Urothelium cell line (cell line): Measurements from ENCODE around the gene CEACAM20.
"Not testable (repeated sequence)": the region's sequence is repeated elsewhere in the genome, so short reads cannot be mapped to it uniquely, and the experiment has no call there.

Experiments used
- DNase-seq: peaks from one replicate; pipeline ENCODE4 v3.0.0; 2011; ENCODE audit warnings: low spot score, mixed read lengths
- FAIRE-seq: peaks from 2 replicates; lab custom pipeline; 2011; peaks lifted over from hg19 to GRCh38; lab: Jason Lieb, UNC

The CEACAM20 gene

DNA sequence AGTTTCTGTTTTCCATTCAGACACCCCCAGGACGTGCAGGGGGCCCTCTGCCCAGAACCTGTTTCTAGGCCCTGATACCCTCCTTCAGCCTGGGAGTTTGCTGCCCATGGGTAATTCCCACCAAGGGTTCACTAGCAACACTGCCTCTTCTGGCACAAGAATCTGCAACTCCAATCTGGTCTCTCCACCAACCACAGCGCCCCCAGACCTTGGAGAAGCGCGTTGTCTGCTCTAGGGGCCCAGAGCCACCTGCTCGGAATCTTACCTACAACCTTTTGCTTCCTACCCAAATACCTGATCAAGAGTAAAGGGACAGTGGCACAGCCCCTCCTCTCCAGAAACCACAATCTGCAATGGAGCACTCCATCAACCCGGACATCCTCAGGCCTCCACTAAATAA is 29.9 kb downstream of the CEACAM20 start:
- DNase-seq: no peak
- no peak for FAIRE-seq

DNA sequence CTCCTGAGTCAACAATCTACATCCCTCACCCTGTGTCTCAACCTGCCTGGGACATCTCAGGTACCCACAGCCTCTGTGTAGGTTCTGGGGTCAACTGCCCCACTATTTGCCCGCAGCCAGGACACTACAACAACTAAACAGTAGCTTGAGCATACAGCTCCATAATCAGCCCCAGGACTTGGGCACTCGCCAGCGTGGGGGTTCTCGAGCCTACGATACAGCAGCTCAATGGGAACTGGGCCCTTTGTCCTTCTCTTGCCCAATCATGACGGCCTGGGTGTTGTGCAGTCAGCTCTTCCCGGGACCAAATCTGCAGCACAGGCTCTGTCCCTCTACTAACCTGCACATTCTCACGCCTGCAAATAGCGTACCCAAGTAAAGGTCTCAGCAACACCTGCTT is 30.5 kb downstream of the CEACAM20 start:
- FAIRE-seq (no peak), DNase-seq (no peak)

DNA sequence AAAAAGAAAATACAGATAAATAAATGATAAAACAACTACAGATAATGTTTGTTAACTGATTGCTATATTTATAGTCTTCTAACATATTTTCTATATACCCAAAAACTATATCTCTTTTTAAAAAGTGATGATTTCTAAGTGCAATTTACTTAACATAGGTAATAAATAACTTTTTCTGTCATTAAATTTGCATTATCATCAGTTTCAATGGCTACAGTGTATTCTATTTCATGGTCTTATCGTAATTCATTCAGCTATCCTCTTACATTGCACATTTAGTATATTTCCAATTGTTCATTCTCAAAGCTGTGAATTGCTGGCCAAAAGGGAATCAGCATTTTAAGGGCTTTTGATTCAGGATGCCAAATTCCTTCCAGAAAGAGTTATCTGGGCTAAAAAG is 32.8 kb downstream of the CEACAM20 start:
- no peak for FAIRE-seq

DNA sequence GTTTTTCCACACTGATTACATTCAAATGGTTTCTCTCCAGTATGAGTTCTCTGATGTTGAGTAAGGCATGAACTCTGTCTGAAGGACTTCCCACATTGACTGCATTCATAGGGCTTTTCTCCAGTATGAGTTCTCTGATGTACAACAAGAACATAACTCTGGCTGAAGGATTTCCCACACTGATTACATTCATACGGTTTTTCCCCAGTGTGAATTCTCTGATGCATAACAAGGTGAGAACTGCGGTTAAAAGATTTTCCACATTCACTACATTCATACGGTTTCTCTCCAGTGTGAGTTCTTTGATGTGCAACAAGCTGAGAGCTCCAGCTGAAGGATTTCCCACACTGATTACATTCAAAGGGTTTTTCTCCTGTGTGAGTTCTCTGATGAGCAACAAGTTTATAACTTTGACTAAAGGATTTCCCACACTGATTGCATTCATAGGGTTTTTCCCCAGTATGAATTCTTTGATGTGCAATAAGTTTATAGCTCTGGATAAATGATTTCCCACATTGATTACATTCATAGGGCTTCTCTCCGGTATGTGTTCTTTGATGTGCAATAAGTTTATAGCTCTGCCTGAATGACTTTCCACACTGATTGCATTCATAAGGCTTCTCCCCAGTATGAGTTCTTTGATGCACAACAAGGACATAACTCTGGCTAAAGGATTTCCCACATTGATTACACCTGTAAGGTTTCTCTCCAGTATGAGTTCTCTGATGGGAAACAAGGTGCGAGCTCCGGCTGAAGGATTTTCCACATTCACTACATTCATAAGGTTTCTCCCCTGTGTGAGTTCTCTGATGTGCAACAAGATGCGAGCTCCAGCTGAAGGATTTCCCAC is 52.7 kb downstream of the CEACAM20 start:
- DNase-seq: no peak
- FAIRE-seq: no peak

More for the DNA sequence above, 32.8 kb downstream of the CEACAM20 start:
- no peak for DNase-seq

DNA sequence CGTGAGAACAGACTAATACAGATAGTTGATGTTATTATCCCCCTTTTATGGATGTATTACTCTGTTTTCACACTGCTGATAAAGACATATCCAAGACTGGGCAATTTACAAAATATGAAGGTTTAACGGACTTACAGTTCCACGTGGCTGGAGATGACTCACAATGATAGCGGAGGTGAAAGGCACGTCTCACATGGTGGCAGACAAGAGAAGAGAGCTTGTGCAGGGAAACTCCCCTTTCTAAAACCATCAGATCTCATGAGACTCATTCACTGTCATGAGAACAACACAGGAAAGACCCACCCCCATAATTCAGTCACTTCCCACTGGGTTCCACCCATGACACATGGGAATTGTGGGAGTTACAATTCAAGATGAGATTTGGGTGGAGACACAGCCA is 60.7 kb downstream of the CEACAM20 start:
- not testable (repeated sequence) for FAIRE-seq, DNase-seq

DNA sequence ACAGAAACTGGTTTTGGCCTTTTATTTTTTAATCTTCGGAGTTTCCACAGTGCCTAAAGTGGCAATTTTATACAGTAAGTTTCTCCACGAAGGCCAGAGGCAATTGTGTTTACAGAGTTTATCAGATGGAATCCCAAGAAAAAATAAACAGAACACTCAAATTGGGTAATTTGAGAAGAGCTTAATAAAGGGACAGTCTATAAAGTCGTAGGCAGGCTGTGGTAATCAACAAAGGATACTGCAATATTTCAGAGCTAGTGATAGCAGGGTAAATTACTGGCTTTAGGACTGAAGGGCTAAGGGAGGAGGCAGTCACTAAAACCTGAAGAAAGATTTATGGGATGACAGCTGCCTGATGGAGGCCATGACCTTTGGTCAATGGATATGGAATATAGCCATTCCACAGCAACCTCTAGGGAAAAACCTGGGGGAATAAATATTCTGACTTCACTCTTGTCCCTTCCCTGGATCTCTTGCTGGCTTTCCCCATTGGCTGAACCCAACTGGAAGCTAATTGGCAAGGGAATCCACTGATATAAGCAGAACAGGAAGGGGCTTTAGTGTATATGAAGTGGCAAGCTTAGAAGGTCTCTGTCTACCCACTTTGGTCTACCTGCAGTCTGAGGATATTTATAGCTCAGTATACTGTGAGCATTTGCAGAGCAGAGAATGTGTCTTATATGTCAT is 66.7 kb downstream of the CEACAM20 start:
- not testable (repeated sequence) for FAIRE-seq, DNase-seq
